HG02885 (cell line): ENCODE measurements around the gene APBA2.

Experiments
- ATAC-seq: cut with Tn5 transposase; IDR thresholded peaks from one replicate; pipeline ENCODE4 v1.9.1; 2021; ENCODE audit warnings: mild to moderate bottlenecking; ENCODE audit not compliant: unreplicated experiment, poor library complexity

Gene APBA2

DNA sequence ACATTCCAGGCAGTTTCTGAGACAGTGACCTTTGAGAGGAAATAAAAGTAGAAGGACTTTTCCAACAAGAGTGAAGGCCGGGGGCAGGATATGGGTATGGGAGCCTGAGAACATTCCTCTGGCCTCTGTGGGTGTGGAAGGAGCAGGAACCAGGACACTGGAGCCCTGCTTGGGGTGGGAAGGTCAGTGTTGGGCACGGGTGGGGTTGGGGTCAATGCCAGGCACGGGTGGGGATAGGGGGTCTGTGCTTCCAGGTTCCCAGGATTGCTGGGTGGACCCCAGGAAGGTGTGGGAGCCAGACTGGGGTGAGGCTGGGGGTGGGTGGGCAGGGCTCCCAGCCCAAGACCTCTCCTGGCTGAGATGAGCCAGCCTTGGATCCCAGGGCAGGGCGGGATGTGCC is 220.3 kb downstream of the APBA2 start:
- no peak for ATAC-seq

DNA sequence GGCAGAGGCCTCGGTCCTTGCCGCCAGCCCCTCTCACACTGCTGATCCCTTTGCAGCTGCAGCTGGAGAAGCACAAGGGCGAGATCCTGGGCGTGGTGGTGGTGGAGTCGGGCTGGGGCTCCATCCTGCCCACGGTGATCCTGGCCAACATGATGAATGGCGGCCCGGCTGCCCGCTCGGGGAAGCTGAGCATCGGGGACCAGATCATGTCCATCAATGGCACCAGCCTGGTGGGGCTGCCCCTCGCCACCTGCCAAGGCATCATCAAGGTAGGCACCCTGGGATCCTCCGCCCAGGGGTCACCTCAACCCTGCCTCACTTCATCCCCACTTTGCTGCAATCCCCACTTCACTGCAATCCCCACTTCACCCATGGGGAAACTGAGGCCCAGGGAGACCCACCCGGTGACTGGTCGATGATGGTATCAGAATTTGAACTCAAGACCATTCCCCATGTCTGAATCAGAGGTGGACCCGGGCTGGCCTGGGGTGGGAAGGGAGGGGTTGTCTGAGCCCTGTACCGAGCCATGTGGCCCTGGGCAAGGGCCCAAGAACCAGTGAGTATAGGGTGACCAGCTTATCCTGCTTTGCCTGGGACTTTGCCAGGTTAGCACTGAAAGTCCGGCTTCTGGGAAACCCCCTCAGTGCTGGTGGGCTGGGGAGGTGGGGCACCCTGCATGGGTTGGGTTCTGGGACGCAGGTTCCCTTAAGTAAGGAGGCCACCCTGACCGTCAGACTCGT is 220.9 kb downstream of the APBA2 start:
- ATAC-seq: no peak

DNA sequence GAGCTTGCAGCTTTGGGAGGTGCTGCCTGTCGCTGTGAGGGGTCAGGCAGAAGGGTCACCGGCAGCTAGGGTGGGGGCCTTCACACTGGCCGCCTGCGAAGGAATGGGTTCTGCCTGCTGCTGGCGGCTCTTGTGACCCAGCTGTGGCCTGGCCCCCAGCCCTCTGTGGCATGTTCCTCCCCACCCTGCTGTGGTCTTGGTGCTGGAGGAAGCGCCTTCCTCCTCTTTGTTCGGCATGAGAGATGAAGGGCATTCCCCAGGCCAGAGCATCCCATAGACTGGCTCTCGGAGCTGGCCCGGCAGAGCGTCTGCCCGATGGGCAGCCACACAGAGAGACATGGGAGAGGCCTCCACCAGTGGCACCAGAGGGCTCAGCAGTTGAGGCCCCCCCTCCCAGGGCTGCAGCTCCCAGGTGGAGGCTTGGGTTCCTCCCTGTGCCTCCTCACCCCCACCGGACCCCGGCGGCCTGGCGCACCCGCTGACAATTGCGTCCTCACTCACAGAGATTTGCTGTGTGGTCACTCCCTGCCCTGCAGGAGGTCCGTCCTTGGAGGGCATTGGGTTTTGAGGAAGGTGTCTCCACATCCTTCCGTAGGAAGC is 221.6 kb downstream of the APBA2 start:
- no peak for ATAC-seq

DNA sequence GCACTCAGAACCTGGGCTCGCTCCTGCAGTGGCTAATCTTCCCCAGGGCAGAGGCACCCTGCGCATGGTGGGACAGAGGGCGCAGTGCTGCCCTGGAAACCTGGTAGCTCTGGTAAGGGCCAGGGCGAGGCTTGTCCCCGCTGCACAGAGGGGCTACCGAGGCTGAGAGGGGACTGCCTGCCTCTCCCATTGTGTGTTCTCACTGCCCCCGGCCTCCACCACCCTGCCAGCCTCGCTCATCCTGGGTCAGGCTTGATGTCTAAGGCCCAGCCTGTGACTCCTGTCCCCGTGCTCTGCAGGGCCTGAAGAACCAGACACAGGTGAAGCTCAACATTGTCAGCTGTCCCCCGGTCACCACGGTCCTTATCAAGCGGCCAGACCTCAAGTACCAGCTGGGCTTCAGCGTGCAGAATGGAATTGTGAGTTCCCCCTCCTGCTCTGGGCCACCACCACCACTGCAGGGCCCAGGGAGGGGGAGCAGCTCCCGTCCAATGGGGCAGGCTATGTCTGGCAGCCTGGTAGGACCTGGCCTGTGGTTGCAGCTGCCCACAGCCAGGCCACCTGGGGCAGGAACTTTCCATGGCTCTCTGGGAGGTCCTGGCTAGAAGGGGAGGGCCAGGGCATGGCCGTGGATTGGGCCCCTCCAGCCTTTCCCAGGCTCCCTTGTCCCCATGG is 222.3 kb downstream of the APBA2 start:
- ATAC-seq: no peak

DNA sequence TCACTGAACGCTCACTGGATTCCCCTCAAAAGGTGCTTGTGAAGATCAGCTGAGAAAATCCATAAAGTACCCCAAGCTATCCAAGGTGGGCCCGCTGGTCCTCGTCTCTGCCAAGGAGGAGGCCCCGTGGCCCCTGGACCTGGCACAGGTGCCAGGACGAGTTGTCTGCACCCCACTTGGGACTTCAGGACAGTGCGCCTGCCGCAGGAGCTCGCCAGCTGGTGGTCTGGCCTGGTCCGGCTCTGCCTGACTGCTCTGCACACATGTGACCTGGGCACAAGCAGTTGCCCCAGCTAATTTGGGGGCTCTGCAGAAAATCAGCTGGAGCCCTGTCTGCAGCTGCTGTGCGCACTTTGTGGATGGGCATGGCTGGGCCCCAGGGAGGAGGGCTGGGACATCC is 224.0 kb downstream of the APBA2 start:
- ATAC-seq: no peak

DNA sequence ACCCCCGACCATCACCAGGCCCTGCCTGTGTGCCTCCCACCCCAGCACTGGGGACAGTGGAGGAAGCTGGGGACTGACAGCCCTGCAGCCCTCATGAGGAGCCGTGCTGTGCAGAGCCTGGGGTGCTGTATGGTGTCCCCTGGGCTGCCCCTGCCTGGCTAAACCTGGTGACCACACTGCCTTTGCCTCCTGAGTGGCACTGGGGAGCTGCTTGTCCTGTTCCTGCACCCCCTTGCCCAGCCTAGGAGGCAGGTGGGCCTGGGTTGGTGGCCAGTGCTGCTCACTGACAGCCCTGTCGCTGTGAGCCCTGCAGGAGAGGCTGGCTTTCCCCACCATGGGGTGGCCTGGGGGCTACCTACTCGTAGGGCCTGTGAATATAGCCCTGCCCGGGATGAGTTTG is 224.4 kb downstream of the APBA2 start:
- no peak for ATAC-seq

DNA sequence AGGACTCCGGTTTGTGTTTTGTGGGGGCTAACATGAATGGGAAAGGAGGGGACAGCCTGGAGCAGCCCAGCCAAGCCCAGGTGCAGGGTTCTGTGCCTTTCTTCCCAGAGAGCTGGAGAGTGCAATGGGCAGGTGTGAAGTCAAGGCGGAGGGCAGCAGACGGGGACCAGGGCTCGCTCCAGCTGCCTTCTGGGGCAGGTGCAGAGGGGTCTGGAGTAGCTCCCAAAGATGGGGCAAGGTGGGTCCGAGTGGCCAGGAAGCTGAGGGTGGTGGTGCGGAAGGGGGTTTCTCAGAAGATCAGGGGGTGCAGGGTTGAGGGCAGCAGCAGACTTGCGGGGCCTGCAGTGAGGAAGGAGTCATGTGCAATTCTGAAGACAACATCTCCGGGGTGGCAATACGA is 225.0 kb downstream of the APBA2 start:
- ATAC-seq: no peak

DNA sequence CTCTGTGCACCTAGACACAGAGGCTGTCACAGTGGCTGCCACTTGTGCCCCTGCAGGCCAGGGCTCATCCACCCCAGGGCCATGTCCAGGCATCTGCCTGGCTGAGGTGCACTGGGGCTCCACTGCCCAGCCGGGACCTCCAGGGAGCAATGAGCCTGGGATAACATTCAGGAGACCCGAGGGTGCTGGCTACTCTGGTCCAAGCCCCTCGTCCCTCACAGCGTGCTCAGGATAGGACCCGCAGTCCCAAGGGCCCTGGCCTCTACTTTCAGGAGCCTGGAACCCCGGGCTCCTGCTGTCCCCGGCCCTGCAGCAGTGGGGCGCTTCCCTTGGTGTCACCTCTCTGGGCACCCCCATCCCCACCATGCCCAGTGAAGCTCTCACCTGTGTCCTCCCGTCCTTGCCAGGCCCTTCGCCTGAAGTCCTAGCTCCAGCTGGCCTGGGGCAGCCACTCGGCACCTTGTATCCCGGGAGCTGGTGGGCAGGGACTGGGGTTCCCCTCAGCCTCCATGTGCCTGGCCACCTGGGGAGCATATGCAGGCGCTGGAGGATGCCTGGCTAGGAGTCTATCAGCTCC is 226.0 kb downstream of the APBA2 start:
- ATAC-seq: no peak

DNA sequence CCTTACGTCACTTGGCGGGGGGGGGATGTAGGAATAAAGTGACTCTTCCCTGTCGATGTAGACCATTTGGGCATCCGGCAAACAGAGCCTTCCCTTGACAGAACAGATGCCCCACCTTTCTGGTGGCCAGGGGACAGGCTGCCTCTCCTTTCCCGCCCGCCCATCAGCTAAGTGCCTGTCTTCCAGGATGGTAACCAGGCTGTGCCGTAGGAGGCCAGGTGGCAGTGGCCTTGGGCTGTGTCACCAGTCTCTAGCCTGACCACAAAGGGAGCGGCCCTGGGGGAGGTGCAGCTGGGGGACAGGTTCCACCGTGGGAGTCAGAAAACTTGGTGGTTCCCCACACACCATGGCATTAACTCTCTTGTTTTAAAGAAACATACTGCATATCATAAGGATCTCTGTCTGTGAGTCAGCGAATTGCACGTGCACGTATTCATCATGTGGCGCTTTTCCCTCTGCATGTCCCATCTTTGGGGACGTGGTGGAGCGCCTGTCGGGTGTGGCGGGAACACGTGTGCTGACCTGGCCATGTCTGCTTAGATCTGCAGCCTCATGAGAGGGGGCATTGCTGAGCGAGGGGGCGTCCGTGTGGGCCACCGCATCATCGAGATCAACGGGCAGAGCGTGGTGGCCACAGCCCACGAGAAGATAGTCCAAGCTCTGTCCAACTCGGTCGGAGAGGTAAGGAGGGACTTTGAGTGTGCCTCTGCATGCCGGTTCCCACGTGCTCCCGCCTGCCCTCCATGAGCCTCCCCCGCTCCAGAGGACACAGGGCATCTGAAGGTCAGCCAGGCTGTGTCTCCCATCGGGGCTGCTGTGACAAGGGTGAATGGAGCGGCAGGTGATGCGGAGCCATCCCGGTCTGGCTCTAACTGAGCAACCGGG is 227.8 kb downstream of the APBA2 start:
- ATAC-seq: no peak

DNA sequence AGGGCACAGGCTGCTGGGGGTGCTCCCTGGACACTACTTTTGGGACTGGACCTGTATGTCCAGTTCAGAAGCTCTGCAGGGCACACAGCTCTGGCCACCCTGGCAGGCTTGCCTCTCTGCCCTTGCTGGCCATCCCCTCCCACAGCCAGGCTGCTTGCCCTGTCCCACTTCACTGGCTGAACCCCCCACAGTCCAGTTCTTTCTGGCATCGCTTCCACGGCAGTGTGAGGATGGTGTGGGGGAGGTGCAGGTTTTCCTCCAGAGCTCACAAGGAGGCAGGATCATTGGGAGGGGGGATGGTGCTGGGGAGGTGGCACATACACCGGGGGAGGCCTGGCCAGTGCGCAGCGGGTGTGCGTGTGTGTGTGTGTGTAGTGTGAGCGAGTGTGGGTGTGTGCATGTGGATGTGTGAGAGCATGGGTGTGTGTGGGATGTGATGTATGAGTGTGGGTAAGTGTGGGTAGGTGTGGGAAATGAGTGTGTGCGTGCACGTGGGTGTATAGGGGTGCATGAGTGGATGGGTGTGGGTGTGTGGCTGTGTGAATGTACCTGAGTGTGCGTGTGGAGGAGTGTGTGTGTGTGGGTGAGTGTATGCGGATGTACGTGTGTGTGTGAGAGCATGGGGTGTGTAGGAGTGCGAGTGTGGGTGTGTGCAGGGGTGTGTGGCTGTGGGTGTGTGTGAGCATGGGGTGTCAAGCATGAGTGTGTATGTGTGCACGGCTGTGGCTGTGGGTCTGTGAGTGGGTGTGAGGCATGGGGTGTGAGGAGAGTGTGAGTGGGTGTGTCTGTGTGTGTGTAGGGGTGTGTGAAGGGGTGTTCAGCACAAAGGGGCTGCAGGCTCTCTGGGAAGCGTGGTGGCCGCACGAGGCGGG is 228.7 kb downstream of the APBA2 start:
- no peak for ATAC-seq

DNA sequence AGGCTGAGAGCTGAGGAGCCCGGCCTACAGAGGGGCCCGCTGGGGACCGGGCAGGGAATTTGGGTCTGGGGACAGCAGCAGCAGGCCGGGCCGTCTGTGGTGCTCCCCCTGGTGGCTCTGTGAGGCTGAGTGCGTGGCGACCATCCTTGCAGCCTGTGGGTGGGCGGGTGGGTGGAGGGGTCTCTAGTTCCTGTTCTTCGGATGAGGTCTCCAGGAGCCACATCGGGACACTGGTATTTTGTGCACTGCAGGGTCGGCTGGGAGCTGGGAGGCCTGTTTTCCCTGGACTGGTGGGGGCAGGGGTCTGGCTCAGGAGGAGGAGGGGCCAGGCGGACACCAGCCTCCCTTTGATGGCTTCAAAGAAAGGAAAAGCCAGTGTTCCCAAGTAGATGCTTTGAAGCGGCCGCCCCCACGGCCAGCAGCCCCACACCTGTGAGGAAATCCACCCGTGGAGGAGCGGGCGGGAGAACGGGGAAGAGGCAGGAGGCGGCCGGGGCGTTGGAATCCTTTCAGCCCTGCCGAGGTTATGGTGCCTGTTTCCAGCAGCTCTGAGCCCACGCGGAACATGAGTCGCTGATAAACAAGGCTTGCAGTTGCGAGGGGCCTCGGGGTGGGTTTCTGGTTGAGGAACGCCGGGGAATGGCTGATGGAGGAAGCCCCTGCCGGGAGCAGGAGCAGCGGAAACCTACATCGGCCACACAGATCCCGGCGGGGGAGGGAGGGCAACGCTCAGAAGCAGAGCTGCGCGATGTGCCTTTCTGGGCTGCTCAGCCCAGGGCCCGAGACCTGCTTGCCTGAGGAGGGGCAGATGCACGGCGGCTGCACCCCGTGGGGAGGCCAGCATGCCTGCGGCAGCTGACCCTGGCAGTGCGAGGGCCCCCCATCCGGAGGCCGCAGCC is 229.6 kb downstream of the APBA2 start:
- ATAC-seq: no peak

DNA sequence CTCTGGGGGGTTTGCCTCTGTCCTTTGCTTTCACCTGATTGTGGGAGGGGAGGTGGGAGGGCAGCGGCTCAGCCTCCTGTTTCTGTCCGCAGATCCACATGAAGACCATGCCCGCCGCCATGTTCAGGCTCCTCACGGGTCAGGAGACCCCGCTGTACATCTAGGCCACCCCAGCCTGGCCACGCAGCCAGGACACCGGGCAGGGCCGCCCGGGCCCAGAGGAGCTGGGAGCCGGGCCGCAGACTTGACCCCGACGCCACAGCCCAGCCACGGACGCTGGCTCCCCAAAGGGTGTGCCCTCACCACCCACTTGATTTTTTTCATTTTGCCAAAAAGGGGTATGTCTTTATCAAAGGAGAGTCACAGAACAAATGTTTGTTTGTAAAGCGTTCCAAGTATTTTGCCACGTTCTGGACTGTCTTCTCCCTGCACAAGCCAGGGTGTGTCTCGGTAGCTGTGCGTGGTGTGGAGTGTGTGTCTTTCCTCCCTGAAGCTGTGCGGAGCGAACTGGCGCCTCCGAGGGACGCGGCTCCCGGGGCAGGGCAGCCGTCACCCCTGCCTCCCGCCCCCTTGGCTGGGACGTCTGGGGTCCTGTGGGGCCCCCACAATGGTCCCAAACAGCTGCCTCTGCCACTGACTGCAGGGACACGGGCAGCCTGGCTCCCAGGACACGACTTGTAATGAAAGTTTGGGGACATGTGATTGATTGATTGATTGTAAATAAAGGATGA is 231.4 kb downstream of the APBA2 start:
- ATAC-seq: no peak

DNA sequence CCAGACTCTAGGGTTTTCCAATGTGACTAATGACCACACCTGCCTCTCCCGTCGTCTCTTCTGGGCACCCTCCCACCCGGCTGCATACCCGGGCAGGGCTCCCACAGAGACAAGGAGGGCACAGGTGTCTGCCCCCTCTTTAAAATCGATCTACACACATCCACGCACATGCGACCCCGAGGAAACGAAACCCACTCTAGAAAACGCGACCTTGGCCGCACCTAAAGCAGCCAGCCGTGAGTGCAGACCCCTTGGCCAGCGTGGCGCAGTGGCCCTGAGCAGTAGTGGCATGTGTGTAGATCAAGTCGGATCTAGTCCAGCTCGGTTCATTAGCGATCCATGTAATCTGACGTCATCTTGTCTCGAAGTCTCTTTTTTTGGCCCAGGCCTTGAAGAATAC is 232.0 kb downstream of the APBA2 start:
- ATAC-seq: no peak

DNA sequence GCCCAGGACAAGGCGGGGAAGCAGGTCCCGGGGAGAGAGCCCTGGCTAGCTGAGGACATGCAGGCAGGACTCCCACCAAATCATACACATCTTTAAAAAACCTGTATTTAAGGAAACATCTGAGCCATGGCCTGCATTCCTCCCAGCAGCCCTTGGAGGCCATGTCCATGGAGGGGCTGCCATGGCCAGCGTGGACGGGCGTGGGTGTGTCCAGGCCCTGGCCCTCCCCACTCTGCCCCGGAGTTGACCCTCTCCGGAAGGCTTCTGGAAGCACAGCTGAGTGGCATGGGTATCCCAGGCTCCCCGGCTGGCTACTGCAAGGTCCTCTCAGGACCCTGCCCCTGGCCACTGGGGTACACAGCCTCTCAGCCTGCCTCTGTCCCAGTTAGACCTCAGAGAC is 234.1 kb downstream of the APBA2 start:
- ATAC-seq: no peak

DNA sequence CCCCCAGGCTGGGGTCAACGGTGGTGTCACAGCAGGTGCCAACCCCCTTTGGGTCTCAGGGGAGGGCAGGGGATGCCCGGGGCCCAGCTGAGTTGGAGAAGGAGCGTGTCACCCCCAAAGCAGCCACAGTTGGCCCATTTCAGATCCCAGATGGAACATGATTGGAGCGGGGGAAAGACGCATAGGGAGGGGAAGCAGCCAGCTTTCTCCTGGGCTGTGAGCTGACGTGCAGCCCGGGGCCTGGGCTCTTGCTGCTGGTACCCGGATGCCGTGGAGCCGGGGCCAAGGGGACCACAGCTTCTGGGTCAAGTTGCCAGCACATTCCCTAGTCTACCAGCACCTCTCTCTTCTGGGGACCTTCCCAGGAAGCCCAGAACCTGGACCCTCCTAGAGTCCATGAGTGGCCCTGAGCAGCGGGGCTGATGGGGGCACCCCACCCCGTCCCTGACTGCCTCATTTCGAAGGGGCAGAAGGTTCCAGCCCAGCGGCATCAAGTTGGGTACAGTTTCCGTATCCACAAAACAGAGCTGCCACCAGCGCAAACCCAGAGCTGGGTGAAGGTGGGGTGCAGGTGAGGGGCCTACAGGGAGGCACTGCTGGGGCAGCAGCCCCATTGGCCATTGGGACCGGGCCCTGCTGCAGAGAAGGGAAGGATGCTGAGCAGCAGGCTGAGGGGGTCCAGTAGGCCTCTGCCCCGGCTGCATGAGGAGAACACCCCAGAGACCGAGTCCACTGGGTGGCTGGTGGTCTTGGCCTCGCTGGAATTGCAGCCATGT is 235.0 kb downstream of the APBA2 start:
- no peak for ATAC-seq

DNA sequence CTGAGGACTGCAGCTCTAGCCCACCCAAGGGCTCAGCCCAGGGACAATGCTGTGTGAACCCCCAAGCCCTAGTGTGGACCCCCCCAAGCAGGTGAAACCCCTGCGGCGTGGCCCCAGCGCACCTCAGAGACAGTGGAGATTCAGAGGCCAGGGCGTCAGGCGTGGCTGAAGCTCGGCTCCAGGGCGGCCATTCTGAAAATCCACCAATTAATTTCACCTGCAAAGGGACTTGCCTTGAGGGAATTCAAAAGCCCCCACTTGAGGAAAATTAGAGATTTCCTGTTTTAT is 235.5 kb downstream of the APBA2 start:
- no peak for ATAC-seq

DNA sequence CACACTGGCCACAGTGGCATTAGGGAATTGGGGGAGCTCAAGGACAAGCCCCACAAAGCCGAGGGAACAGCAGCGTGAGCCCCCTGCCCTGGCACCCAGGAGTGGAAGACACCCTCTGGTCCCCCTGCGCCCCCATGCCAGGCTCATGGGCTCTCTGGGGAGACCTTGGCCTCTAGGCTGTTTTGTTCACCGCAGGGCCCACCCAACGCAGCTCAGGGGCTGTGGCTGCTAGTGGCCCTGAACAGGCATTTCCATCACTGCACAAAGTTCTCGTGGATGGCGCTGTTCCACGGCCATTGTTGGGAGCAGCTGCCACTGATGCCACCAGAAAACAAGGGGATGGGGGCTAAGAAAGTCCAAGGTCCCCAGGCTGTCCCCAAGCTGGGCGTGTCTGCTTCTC is 236.1 kb downstream of the APBA2 start:
- no peak for ATAC-seq
